SK-N-SH treated with all-trans-retinoic acid at 6 μM for 48 hours (cell line): ENCODE data around the gene ACSL1.

Experiments used
- ARNTL ChIP-seq: fragments of 450-650 bp; formaldehyde crosslinking; IDR thresholded peaks from 2 replicates; pipeline ENCODE4 v1.5.0; 2020; ENCODE audit warnings: low read depth, mild to moderate bottlenecking, moderate library complexity, borderline replicate concordance
- TOX ChIP-seq: fragments of 250-450 bp; sonication (Bioruptor Pico); IDR thresholded peaks from 2 replicates; pipeline ENCODE4 v1.8.0; 2021; ENCODE audit warnings: mild to moderate bottlenecking, moderate library complexity, borderline replicate concordance

DNA sequence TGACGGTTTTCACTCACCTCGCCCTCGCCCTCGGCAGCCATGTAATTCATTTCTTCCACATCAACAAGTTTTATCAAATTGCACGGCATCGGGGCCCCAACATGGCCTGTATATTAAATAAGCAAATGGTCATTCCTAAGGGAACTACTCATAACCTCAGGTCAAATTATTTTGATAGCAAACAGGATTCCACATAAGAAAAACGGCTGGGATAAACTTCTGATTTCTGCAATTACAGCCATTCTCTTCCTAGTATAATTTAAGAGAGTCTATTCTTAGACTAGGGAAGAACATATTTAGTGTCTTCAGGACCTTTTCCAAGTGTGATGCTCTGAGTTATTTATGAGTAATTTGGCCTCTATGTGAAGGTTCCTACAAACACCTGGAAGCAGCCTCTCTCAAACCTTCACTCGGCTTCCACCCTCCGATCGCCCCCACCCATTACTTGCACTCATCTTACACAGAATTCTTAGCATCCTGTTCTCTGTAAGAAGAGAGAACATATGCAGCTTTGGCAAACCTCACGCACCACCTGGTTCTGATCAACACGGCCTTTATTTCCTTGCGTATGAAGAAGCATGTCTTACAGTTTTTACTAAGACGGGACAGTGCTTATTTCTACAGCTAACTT, 62.5 kb downstream of the ACSL1 start:
- TF ChIP-seq ARNTL (CRISPR knock-in tag) (no peak), TOX (CRISPR knock-in tag) (no peak)
